Gastrocnemius medialis (tissue), 4 donors: ENCODE data around the gene LRMDA. TPM values are rescaled to one million over a fixed set of nuclear protein-coding genes. Genes with fewer than 3 reads are reported as not detected.

ENCODE experiments used
- ATAC-seq, 2 donors: fragments of 150-250 bp; one replicate each; pipeline ENCODE4 v1.9.1; 2016
- DNase-seq, 2 donors: peaks; one replicate each; pipeline ENCODE4 v3.0.0-alpha.2; 2019
- H3K27ac ChIP-seq, 4 donors: fragments of 200-600 bp; sonication (generic); 1 replicate in 1 of 4; 2 replicates in 3 of 4; pipeline ENCODE4 v1.5.1; 2016 to 2018; ENCODE audit warnings: mild to moderate bottlenecking in 2 of 4, moderate library complexity in 1 of 4
- H3K27me3 ChIP-seq, 3 donors: fragments of 200-600 bp; sonication (generic) in 2 of 3; 1 replicate in 1 of 3; 2 replicates in 2 of 3; pipeline versions ENCODE4 v1.5.1 to v1.6.0; 2016 to 2019; ENCODE audit warnings: mild to moderate bottlenecking in 1 of 3, moderate library complexity in 1 of 3
- H3K36me3 ChIP-seq, 2 donors: fragments of 200-600 bp; sonication (generic) in 1 of 2; one replicate each; pipeline ENCODE4 v1.5.1; 2017 to 2018
- H3K4me1 ChIP-seq, 2 donors: fragments of 200-600 bp; sonication (generic) in 1 of 2; one replicate each; pipeline ENCODE4 v1.5.1; 2016 to 2017; ENCODE audit warnings: mild to moderate bottlenecking in 2 of 2
- H3K4me3 ChIP-seq, 4 donors: fragments of 200-600 bp; sonication (generic) in 3 of 4; 1 replicate in 1 of 4; 2 replicates in 3 of 4; pipeline ENCODE4 v1.5.1; 2016 to 2019; ENCODE audit warnings: mild to moderate bottlenecking in 2 of 4
- H3K9me3 ChIP-seq, 3 donors: fragments of 200-600 bp; sonication (generic) in 2 of 3; 1 replicate in 1 of 3; 2 replicates in 2 of 3; pipeline ENCODE4 v1.5.1; 2016 to 2019
- POLR2A ChIP-seq, 2 donors: fragments of 450-650 bp; IDR thresholded peaks; one replicate each; pipeline ENCODE4 v1.6.1; 2017; ENCODE audit warnings: antibody characterized with exemption in 2 of 2, mild to moderate bottlenecking in 2 of 2, moderate library complexity in 2 of 2
- in situ Hi-C, 4 donors: fragments of 200-750 bp; cut with MboI; loops; one replicate each; pipeline versions ENCODE4 v1.15.0 to v1.8.0; 2017; ENCODE audit warnings: low sequenced_read_pairs in 4 of 4
- intact Hi-C: fragments of 100-400 bp; cut with DNase I; formaldehyde crosslinking; loops from one replicate; pipeline ENCODE4 v1.15.1; 2023; ENCODE audit warnings: low total_unique reads
- total RNA-seq, 4 donors: library from RNA; depleted of rRNA; stranded (reverse); fragments of >200 nt; gene quantifications; one replicate each; pipeline versions ENCODE4 v1.1.0 to v1.2.3, GENCODE V29; 2016
- TF ChIP-seq, protein P1 (sequence below), 5 experiments: fragments of 450-650 bp in 3 of 5; fragments of 200-600 bp in 2 of 5; sonication (generic) in 2 of 5; IDR thresholded peaks in 4 of 5; conservative IDR thresholded peaks in 1 of 5; 1 replicate in 4 of 5; 2 replicates in 1 of 5; pipeline ENCODE4 v1.5.1; 2016 to 2019; ENCODE audit warnings: antibody characterized with exemption in 5 of 5, mild to moderate bottlenecking in 3 of 5, moderate library complexity in 3 of 5

The LRMDA gene
- total RNA-seq, 4 donors from 2014 or later, result 0.80 to 4.5 (median 1.4) TPM

DNA sequence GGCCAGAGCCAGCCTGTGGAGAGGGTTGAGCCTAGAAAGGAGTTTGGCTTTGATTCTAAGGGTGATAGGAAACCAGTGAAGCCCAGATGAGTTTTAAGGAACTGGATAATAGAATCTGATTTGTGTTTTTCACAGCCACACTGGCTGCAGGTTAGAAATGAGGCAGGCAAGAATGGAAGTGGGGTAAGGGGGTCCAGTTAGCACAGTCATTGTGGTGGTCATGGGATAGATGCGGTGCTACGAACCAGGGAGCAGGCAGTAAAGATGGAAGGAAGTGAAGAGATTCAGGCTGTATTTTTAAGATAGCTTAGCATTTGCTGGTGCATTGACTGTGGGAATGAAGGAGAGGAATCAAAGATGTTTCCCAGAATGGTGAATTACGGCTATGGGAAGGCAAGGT is 322.2 kb downstream of the LRMDA start:
- Histone ChIP-seq H3K4me3 (no peak overlapping the region), H3K27ac (no peak overlapping the region), H3K27me3 (peaks cover 0 to 5% (median 0%) of the 10 kb centered on the region in 3 donors), H3K9me3 (no peaks in the 10 kb centered on the region), H3K36me3 (no peaks in the 10 kb centered on the region), H3K4me1 (no peaks in the 10 kb centered on the region)
- no peak for DNase-seq
- in situ Hi-C loops (no loop called here), intact Hi-C loops (no loop called here)
- ATAC-seq, result no peak
- TF ChIP-seq, protein P1, sequence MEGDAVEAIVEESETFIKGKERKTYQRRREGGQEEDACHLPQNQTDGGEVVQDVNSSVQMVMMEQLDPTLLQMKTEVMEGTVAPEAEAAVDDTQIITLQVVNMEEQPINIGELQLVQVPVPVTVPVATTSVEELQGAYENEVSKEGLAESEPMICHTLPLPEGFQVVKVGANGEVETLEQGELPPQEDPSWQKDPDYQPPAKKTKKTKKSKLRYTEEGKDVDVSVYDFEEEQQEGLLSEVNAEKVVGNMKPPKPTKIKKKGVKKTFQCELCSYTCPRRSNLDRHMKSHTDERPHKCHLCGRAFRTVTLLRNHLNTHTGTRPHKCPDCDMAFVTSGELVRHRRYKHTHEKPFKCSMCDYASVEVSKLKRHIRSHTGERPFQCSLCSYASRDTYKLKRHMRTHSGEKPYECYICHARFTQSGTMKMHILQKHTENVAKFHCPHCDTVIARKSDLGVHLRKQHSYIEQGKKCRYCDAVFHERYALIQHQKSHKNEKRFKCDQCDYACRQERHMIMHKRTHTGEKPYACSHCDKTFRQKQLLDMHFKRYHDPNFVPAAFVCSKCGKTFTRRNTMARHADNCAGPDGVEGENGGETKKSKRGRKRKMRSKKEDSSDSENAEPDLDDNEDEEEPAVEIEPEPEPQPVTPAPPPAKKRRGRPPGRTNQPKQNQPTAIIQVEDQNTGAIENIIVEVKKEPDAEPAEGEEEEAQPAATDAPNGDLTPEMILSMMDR (IDR thresholded peaks at IDR 0.05 in 4 of 5, conservative IDR thresholded peaks at IDR 0.05 in 1 of 5), result no peak
- TF ChIP-seq POLR2A (IDR thresholded peaks at IDR 0.05), result no peak

DNA sequence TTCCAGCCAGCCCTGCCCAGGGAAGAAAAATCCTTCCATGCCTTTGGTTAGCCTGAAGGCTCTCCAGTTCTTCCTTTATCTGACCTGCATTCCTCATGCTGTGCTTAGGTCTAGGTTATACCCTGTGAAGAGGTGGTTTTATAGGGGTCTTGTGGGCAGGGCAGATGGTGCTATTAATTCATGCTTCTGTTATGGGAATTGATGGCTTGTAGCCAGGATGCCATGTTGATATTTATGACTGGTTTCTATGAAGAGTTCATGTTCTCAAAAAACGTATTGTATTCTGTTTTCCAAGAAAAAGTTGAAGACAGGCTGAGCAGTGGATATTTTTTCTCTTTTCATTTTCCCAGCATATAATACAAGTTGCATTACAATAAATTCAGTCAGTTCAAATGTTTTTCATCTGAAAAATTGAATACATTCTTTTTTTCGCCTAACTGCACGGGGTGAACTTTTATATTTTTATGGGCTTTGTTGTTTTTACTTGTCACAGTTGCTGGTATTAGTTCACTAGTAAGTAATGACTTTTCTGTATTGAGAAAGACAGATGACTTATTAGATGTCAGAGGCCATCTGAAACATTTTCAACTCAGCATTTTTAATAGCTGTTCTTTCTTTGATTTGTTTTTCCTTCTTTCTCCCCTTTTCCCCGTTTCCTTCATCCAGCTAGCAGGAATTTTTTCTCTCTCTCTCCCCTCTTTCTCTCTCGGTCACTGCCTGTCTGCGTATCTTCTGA is 322.8 kb downstream of the LRMDA start:
- in situ Hi-C loops (no loop called here), intact Hi-C loops (no loop called here)
- H3K4me1 ChIP-seq, result no peaks in the 10 kb centered on the region
- no peaks in the 10 kb centered on the region for H3K36me3 ChIP-seq
- no peak overlapping the region for H3K27ac ChIP-seq
- no peaks in the 10 kb centered on the region for H3K9me3 ChIP-seq
- no peak overlapping the region for H3K4me3 ChIP-seq
- TF ChIP-seq POLR2A (IDR thresholded peaks at IDR 0.05), result no peak
- TF ChIP-seq, protein P1 (IDR thresholded peaks at IDR 0.05 in 4 of 5, conservative IDR thresholded peaks at IDR 0.05 in 1 of 5), result no peak
- DNase-seq, result no peak
- H3K27me3 ChIP-seq, result peaks cover 0 to 7% (median 0%) of the 10 kb centered on the region in 3 donors
- ATAC-seq, result no peak

DNA sequence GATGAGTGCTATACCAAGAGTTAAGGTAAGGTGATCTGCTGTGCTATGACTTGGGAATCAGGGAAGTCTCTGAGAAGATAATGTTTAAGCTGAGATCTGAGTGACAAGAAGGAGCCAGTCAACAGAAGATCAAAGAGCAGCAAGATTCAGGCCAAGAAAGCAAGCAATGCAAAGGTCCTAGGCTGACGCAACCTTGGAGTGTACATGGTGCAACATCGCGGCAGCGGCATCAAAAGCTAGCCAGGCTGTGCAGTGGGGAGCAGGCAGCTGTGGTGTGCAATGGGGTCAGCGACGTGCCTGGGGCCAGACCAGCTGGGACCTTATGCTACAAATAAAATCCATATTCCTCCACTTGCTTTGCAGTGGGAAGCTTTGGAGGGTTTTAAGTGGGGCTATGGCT is 324.1 kb downstream of the LRMDA start:
- H3K4me1 ChIP-seq, result no peaks in the 10 kb centered on the region
- no peak overlapping the region for H3K4me3 ChIP-seq
- in situ Hi-C loops, result no loop called here
- TF ChIP-seq, protein P1 (IDR thresholded peaks at IDR 0.05 in 4 of 5, conservative IDR thresholded peaks at IDR 0.05 in 1 of 5), result no peak
- no peak for TF ChIP-seq POLR2A (IDR thresholded peaks at IDR 0.05)
- H3K9me3 ChIP-seq, result no peaks in the 10 kb centered on the region
- H3K36me3 ChIP-seq, result no peaks in the 10 kb centered on the region
- DNase-seq, result no peak
- H3K27ac ChIP-seq, result no peak overlapping the region
- no peak for ATAC-seq
- peaks cover 0 to 7% (median 0%) of the 10 kb centered on the region in 3 donors for H3K27me3 ChIP-seq
- intact Hi-C loops, result no loop called here

DNA sequence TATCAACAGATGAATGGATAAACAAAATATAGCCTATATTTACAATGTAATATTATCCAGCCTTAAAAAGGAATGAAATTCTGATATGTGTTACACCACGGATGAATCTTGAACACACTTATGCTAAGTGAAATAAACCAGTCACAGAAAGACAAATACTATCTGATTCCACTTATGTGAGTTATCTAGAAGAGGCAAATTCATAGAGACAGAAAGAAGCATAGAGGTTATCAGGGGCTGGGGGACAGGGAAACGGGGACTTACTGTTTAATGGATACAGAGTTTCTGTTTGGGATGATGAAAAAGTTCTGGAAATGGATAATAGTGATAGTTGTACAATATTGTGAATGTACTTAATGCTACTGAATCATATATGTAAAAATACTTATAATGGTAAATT is 329.9 kb downstream of the LRMDA start:
- Histone ChIP-seq H3K4me1 (no peaks in the 10 kb centered on the region), H3K4me3 (no peak overlapping the region), H3K9me3 (no peaks in the 10 kb centered on the region), H3K36me3 (no peaks in the 10 kb centered on the region), H3K27ac (no peak overlapping the region), H3K27me3 (peaks cover 0 to 7% (median 0%) of the 10 kb centered on the region in 3 donors)
- ATAC-seq, result no peak
- no peak for DNase-seq
- in situ Hi-C loops, result no loop called here
- intact Hi-C loops, result no loop called here
- no peak for TF ChIP-seq POLR2A (IDR thresholded peaks at IDR 0.05)

DNA sequence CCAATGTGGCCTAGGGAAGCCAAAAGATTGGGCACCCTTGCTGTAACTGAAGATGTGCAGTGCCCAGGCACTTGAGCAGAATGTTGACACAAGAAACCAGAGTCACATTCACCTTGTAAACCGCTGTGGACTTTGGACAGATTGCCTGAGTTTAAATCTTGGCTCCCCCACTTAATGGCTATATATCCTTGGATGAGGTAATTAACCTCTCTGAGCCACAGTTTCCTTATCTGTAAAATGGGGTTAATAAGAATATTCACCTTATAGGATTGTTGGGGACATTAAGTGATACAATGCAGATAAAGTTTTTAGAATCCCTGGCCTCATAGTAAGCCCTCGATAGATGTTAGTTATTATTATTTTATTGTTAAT is 331.0 kb downstream of the LRMDA start:
- intact Hi-C loops, result no loop called here
- H3K36me3 ChIP-seq, result no peaks in the 10 kb centered on the region
- ATAC-seq, result no peak

More for the DNA sequence above, 331.0 kb downstream of the LRMDA start:
- H3K4me3 ChIP-seq, result no peak overlapping the region
- H3K4me1 ChIP-seq, result no peaks in the 10 kb centered on the region
- peaks cover 0 to 7% (median 0%) of the 10 kb centered on the region in 3 donors for H3K27me3 ChIP-seq
- H3K27ac ChIP-seq, result no peak overlapping the region
- in situ Hi-C loops, result no loop called here
- TF ChIP-seq, protein P1 (IDR thresholded peaks at IDR 0.05 in 4 of 5, conservative IDR thresholded peaks at IDR 0.05 in 1 of 5), result no peak
- no peak for TF ChIP-seq POLR2A (IDR thresholded peaks at IDR 0.05)
- no peak for DNase-seq
- H3K9me3 ChIP-seq, result no peaks in the 10 kb centered on the region
